Esophagus muscularis mucosa (tissue), 4 donors: ENCODE measurements around the gene CYP2U1. TPM values are rescaled to one million over a fixed set of nuclear protein-coding genes. Genes with fewer than 3 reads are reported as not detected.

ENCODE experiments used
- DNase-seq: peaks from one replicate; pipeline ENCODE4 v3.0.0-alpha.2; 2017; ENCODE audit errors: extremely low spot score
- H3K27ac ChIP-seq, 4 donors: fragments of 200-600 bp; sonication (generic); replicated peaks in 1 of 4; 1 replicate in 3 of 4; 2 replicates in 1 of 4; pipeline ENCODE4 v1.5.1; 2016 to 2019; ENCODE audit warnings: mild to moderate bottlenecking in 1 of 4
- H3K27me3 ChIP-seq, 4 donors: fragments of 200-600 bp; sonication (generic); one replicate each; pipeline versions ENCODE4 v1.5.1 to v1.6.0; 2016 to 2019
- H3K36me3 ChIP-seq, 4 donors: fragments of 200-600 bp; sonication (generic); one replicate each; pipeline ENCODE4 v1.5.1; 2016 to 2019
- H3K4me1 ChIP-seq, 4 donors: fragments of 200-600 bp; sonication (generic); one replicate each; pipeline ENCODE4 v1.5.1; 2016 to 2019
- H3K4me3 ChIP-seq, 4 donors: fragments of 200-600 bp; sonication (generic); 1 replicate in 2 of 4; 2 replicates in 2 of 4; pipeline ENCODE4 v1.5.1; 2016 to 2019; ENCODE audit warnings: mild to moderate bottlenecking in 4 of 4, moderate library complexity in 1 of 4
- H3K9me3 ChIP-seq, 4 donors: fragments of 200-600 bp; sonication (generic); 1 replicate in 3 of 4; 2 replicates in 1 of 4; pipeline ENCODE4 v1.5.1; 2016 to 2019
- EP300 ChIP-seq: sonication (generic); formaldehyde crosslinking; IDR thresholded peaks from one replicate; pipeline ENCODE4 v1.6.1; 2017; ENCODE audit warnings: antibody characterized with exemption
- POLR2A ChIP-seq: fragments of 450-650 bp; IDR thresholded peaks from one replicate; pipeline ENCODE4 v1.6.1; 2017; ENCODE audit warnings: antibody characterized with exemption, moderate library complexity, mild to moderate bottlenecking, low read depth
- POLR2AphosphoS5 ChIP-seq, 2 donors: sonication (generic); formaldehyde crosslinking; IDR thresholded peaks; one replicate each; pipeline ENCODE4 v1.6.1; 2017; ENCODE audit warnings: antibody characterized with exemption in 2 of 2
- WGBS: methylation state at CpG from one replicate; pipeline ENCODE4 v1.1.5; 2018; 5-methylcytosine and 5-hydroxymethylcytosine counted together
- intact Hi-C: fragments of 100-400 bp; cut with DNase I; formaldehyde crosslinking; loops from one replicate; pipeline ENCODE4 v1.15.1; 2023
- total RNA-seq, 4 donors: library from RNA; depleted of rRNA; stranded (reverse); fragments of >200 nt; gene quantifications; one replicate each; pipeline versions ENCODE4 v1.1.0 to v1.2.1, GENCODE V29; 2016
- TF ChIP-seq, protein P1 (sequence below), 3 experiments: fragments of 200-600 bp in 2 of 3; fragments of 450-650 bp in 1 of 3; sonication (generic) in 2 of 3; IDR thresholded peaks; one replicate each; pipeline ENCODE4 v1.5.1; 2017 to 2019; ENCODE audit warnings: antibody characterized with exemption in 3 of 3, mild to moderate bottlenecking in 2 of 3, moderate library complexity in 1 of 3

Gene CYP2U1
- total RNA-seq, 4 donors from 2014 or later = 17.7 to 36.6 (median 22.9) TPM

- no peak overlapping the region for H3K27ac ChIP-seq
- no peak for TF ChIP-seq EP300
- no peak for TF ChIP-seq POLR2AphosphoS5 (IDR thresholded peaks at IDR 0.05)
- TF ChIP-seq, protein P1, sequence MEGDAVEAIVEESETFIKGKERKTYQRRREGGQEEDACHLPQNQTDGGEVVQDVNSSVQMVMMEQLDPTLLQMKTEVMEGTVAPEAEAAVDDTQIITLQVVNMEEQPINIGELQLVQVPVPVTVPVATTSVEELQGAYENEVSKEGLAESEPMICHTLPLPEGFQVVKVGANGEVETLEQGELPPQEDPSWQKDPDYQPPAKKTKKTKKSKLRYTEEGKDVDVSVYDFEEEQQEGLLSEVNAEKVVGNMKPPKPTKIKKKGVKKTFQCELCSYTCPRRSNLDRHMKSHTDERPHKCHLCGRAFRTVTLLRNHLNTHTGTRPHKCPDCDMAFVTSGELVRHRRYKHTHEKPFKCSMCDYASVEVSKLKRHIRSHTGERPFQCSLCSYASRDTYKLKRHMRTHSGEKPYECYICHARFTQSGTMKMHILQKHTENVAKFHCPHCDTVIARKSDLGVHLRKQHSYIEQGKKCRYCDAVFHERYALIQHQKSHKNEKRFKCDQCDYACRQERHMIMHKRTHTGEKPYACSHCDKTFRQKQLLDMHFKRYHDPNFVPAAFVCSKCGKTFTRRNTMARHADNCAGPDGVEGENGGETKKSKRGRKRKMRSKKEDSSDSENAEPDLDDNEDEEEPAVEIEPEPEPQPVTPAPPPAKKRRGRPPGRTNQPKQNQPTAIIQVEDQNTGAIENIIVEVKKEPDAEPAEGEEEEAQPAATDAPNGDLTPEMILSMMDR (IDR thresholded peaks at IDR 0.05) = no peak
- no peaks in the 10 kb centered on the region for H3K36me3 ChIP-seq
- H3K27me3 ChIP-seq = no peaks in the 10 kb centered on the region
- intact Hi-C loops = no loop called here
- no peak overlapping the region for H3K4me3 ChIP-seq
- DNase-seq = no peak
- no peaks in the 10 kb centered on the region for H3K9me3 ChIP-seq
- no peaks in the 10 kb centered on the region for H3K4me1 ChIP-seq
These were observed 41.3 kb downstream of the CYP2U1 start for GRCh38 chr4:107972605-107973004.

DNA sequence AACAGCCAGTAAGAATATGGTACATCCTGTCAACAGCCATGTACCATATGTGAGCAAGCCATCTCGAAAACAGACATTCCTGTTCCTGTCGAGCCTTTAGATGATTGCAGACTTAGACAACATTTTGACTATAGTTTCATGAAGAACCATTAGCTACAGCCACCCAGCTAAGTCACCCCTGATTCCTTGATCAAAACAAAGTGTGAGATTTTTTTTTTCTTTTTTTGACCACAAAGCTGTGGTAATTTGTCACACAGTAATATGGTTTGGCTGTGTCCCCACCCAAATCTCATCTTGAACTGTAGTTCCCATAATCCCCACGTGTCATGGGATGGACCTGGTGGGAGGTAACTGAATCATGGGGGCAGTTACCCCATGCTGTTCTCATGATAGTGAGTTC is 43.2 kb downstream of the CYP2U1 start:
- intact Hi-C loops = no loop called here
- no peak overlapping the region for H3K4me3 ChIP-seq
- no peak for TF ChIP-seq POLR2A
- TF ChIP-seq EP300 = no peak
- no peak for TF ChIP-seq POLR2AphosphoS5 (IDR thresholded peaks at IDR 0.05)
- TF ChIP-seq, protein P1 (IDR thresholded peaks at IDR 0.05) = no peak
- WGBS = 85% methylated on average over 3 of the region's 3 CpGs
- H3K36me3 ChIP-seq = no peaks in the 10 kb centered on the region
- no peaks in the 10 kb centered on the region for H3K27me3 ChIP-seq
- no peak overlapping the region for H3K27ac ChIP-seq
- no peaks in the 10 kb centered on the region for H3K9me3 ChIP-seq
- DNase-seq = no peak
- peaks cover 0 to 4% (median 0%) of the 10 kb centered on the region in 4 donors for H3K4me1 ChIP-seq

GRCh38 chr4:107977482-107977881 is 46.1 kb downstream of the CYP2U1 start:
- no peaks in the 10 kb centered on the region for H3K27me3 ChIP-seq
- H3K4me3 ChIP-seq = no peak overlapping the region
- DNase-seq = no peak
- no peaks in the 10 kb centered on the region for H3K36me3 ChIP-seq
- H3K27ac ChIP-seq = no peak overlapping the region
- intact Hi-C loops = no loop called here
- no peaks in the 10 kb centered on the region for H3K9me3 ChIP-seq
- WGBS = 94% methylated on average over 4 of the region's 4 CpGs
- no peak for TF ChIP-seq POLR2A
- no peak for TF ChIP-seq EP300
- no peak for TF ChIP-seq POLR2AphosphoS5 (IDR thresholded peaks at IDR 0.05)
- TF ChIP-seq, protein P1 (IDR thresholded peaks at IDR 0.05) = no peak
- peaks cover 0 to 4% (median 0%) of the 10 kb centered on the region in 4 donors for H3K4me1 ChIP-seq

GRCh38 chr4:107977966-107978705 is 46.8 kb downstream of the CYP2U1 start:
- TF ChIP-seq POLR2A = no peak
- TF ChIP-seq POLR2AphosphoS5 (IDR thresholded peaks at IDR 0.05) = no peak
- TF ChIP-seq, protein P1 (IDR thresholded peaks at IDR 0.05) = no peak
- TF ChIP-seq EP300 = no peak
- no peak for DNase-seq
- 43% methylated on average over 3 of the region's 3 CpGs for WGBS
- Histone ChIP-seq H3K36me3 (no peaks in the 10 kb centered on the region), H3K4me3 (no peak overlapping the region), H3K27ac (no peak overlapping the region), H3K9me3 (no peaks in the 10 kb centered on the region), H3K27me3 (no peaks in the 10 kb centered on the region), H3K4me1 (peaks cover 0 to 4% (median 0%) of the 10 kb centered on the region in 4 donors)
- intact Hi-C loops = no loop called here
